NCI-H82 (cell line): ENCODE results near the gene DTD1.
"Not testable (repeated sequence)": the region's sequence is repeated elsewhere in the genome, so short reads cannot be mapped to it uniquely, and the experiment has no call there.

Source experiments
- DNase-seq: peaks from one replicate; lab custom pipeline; 2025; lab: John Stamatoyannopoulos, UW

Gene DTD1

DNA sequence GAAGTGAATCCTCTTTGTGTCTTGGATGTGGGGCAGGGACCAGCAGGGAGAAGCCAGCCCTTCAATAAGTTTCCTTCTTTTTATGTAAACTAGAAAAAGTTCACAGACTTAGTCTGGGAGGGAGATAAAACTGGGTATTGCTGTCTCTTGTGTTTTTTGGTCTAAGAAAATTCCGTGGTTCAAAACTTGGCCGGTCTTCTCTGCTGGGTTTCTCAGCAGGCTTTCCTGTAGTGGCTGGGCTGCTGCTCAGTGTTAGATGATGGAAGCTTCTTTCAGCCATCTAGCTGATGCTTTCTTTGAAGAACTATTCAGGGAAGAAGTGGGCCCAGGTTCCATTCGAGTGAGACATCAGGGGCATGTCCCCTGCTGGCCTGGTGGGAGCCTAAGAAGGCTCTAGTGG is 155.0 kb downstream of the DTD1 start:
- DNase-seq: no peak

DNA sequence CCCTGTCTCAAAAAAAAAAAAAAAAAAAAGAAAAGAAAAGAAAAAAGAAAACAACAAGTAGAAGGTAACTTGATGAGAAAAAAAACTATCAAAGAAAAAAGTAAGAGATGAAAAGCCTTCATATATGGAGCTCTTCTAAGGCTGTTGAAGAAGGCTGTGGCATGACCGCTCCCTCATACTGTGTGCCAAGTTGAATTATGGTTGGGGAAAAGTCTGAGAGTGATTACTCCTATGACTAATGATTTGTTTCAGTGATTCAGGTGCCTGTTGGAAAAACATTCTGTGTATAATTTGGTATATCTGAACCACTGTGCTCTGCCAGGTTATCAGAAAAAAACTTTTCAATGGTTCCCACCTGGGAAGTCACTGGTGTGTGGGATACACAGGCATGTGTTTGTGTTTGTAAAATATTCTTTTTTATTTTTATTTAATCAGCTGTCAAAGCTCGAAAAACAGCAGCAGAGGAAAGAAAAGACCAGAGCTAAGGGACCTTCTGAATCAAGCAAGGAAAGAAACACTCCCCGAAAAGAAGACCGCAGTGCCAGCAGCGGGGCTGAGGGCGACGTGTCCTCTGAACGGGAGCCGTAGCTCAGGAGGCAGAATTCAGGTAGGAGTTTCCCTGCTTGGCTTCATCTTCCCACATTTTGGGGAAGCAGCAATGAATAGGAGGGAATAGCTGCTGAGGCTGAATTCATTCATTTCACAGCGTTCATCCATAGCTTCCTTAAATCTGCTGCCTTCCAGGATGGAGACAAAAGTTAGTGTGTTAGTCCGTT is 156.0 kb downstream of the DTD1 start:
- DNase-seq: no peak

DNA sequence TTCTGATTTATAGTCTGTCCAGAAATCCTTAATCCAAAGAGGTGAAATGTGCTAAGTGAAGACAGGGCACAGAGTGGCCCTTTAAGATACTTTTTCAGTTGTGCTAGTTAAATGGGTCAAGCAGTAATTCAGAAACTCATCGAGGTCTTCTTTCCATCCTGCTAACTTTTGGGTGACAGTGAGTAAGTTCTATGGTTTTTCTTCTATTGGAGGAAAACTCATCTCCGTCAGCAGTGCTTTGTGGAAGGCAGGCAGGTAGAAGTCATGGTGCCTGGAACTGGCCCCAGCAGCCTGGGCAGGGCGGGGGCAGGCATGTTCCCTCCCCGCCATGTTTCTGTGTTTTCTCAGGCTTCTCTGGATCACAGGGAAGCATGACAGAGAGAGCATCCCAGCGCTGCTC is 159.2 kb downstream of the DTD1 start:
- DNase-seq: no peak

DNA sequence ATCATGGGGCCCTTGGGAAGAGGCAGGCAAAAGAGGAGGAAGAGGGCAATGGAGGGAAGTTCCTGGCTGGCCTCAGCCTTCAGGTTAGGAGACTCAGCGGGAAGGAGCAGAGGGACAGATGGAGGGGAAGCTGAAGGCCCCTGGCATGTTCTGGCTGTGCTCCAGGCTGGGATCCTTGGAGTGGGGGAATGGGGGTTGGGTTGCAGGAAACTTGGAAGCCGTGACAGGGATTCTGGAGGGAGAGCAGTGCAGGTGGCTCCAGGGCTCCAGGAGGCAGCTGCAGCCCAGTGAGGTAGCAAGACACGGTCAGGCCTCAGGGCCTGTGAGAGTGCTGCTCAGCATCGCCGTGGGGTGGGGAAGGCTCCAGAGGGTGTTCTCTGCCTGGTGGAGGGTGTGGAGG is 161.1 kb downstream of the DTD1 start:
- peak; percentile 76 for DNase-seq

DNA sequence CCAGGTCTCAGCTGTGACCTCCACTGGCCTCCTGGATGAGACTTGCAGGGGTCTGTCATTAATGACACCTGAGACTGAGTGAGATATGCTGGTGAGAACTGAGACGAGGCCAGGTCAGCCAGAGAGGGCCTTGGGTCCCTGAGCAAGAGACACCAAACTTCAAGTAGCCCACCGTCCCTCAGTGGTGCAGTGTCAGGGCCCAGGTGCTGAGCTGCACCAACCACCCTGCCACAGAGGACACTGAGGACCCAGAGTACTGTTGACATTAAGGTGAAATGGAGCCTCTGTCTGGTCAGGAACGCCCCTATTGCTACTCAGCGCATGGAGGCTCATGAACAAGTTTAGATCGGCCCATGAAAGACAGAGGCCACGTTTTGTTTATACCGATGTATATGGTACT is 161.7 kb downstream of the DTD1 start:
- DNase-seq: no peak

DNA sequence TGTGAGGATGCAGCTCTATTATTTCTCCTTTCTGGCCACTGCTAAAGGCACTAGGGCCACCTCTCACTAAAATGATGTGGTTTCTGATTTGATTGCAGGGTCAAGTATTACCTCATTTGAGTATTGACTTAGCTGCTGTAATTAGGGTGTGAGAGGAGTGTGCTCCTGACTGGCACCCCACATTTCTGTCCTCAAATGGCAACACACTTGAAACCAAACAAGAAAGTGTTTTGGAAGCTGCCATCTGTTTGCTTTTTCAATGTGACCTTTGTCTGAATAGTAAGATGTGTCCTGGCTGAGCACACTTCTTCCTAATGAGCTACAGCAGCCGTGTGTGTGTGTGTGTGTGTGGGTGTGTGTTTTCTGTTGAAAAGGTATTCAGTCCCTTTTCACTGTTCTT is 162.9 kb downstream of the DTD1 start:
- DNase-seq: peak; percentile 15

DNA sequence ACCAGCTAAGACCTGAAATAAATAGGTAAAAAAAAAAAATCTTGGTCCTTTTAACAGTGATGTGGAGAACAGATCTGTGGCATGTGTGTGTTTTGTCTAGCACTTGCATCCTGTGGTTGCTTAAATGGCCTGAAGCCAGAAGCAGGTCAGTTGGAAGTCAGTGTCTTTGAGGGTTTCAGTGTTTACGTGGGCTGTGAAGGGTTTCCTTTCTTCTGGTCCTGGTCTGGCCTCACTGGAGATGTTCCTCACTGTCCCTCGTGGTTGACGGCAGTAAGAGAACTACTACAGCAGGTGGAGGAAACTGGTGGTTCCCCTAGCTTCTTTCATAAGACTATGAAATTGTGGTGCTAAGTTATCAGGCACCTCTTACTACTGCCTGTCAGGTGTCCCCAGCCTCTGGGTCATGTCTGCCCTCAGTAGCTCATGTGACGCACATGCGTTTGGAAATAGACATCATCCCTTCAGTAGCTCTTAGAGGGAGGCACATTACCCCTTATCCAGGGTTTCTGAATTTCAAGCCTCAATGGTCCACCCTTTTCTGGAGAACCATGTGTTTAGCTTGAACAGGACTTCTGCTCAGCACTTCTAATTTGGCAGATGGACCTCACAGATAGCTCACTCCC is 166.3 kb downstream of the DTD1 start:
- no peak for DNase-seq

DNA sequence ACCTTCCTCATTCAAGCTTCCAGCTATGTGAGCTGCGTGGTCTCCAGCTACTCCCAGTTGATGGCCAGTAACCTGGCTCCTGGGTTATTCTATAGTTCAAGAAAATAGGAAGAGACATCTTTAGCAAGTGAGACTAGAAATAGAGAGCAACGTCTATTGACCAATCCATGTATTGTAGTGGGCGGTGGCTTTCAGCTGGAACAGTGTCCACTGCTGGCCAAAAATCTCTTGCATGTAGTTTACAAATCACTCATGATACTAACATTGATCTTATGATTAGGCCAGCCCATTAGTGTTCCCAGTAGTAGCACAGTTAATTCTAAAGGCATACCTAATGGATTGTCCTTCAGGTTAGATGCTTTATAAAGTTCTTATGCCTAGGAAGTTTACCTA is 166.8 kb downstream of the DTD1 start:
- DNase-seq: no peak

DNA sequence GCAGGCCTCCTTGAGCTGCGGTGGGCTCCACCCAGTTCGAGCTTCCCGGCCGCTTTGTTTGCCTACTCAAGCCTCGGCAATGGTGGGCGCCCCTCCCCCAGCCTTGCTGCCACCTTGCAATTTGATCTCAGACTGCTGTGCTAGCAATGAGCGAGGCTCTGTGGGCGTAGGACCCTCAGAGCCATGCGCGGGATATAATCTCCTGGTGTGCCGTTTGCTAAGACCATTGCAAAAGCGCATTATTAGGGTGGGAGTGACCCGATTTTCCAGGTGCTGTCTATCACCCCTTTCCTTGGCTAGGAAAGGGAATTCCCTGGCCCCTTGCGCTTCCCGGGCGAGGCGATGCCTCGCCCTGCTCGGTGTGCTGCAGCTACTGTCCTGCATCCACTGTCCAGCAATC is 173.0 kb downstream of the DTD1 start:
- DNase-seq: not testable (repeated sequence)

DNA sequence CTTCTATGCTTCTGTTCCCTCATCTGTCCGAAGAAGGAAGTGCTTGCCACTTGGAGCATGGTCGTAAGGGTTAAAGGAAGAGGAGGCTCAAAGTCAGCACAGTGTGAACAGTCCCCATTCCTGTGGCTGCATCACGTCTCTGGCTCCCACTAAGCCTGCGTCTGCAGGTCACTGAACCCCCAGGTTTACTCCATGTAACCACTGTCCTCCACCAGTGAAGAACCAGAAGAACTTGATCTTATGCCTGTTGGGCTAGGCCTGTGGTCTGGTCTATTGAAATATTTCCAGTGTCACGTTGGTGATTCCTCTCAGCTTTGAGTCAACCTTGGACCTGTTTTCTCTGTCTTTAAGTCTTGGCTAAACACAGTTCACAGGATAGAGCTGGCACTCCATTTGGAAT is 179.8 kb downstream of the DTD1 start:
- DNase-seq: no peak

DNA sequence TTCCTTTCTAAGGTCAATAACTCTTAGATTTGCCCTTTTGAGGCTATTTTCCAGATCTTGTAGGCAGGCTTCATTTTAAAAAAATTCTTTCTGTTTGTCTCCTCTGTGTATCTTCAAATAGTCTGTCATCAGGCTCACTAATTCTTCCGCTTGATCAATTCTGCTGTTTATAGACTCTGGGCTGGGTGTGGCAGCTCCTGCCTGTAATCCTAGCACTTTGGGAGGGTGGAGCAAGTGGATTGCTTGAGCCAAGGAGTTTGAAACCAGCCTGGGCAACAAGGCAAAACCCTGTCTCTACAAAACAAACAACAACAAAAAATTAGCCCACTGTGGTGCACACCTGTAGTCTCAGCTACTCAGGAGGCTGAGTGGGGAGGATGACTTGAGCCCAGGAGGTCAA is 185.7 kb downstream of the DTD1 start:
- DNase-seq: no peak

DNA sequence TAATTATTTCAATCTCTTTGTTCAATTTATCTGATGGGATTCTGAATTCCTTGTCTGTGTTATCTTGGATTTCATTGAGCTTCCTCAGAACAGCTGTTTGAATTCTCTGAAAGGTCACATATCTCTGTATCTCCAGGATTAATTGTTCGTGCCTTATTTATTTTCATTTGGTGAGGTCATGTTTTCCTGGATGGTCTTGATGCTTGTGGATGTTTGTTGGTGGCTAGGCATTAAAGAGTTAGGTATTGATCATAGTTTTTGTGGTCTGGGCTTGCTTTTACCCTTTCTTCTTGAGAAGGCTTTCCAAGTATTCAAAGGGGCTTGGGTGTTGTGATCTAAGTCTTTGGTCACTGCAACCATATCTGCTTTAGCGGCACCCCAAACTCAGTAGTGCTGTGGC is 186.4 kb downstream of the DTD1 start:
- DNase-seq: no peak

DNA sequence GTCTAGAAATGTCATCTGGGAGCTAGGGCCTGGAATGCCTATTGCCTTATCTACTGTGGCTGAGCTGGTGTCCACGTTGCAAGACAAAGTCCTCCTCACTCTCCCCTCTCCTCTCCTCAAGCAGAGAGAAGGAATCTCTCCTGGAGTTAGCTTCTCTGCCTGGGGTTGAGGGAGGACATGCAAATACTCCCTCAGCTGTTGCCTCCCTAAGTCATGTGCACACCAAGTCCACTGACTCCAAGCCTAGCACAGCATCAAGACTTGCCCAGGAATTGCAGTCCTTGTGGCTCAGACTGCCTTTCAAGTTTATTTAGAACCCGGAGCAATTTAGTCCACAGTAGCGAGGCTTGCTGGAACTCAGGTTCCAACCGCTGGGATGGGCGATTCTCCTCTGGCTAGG is 187.8 kb downstream of the DTD1 start:
- no peak for DNase-seq

DNA sequence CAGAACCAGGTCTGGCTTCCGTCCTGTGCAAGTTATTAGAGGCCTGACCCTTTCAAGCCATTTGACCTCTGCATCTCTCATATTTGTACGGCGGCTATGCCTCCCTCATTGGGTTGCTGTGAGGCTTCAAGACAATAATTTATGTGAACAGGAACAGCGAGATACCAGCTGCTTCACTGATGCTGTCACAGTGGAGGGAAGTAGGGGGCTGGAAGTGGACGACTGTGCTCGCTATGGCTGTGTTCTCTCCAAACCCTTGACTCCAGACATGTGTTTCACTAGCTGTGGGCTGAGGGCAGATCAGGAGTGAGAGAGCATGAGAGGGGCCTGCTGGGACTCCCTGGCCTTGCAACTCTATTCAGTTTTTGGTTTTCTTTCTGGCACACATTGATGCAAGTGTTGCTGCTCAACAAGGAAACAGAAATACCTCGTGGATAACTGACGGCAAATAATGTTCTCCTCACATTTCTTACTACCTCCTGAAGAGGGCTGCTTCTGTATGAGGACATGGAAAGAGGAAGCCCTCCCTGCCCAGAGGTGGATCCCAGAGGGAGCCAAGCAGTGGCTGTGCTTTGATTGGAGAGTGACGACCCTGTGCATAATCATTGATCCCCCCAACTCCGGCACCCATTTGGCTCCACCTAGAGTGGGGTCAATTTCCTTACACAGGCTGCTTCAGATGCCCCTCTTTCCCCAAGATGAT is 191.0 kb downstream of the DTD1 start:
- DNase-seq: peak; percentile 47

DNA sequence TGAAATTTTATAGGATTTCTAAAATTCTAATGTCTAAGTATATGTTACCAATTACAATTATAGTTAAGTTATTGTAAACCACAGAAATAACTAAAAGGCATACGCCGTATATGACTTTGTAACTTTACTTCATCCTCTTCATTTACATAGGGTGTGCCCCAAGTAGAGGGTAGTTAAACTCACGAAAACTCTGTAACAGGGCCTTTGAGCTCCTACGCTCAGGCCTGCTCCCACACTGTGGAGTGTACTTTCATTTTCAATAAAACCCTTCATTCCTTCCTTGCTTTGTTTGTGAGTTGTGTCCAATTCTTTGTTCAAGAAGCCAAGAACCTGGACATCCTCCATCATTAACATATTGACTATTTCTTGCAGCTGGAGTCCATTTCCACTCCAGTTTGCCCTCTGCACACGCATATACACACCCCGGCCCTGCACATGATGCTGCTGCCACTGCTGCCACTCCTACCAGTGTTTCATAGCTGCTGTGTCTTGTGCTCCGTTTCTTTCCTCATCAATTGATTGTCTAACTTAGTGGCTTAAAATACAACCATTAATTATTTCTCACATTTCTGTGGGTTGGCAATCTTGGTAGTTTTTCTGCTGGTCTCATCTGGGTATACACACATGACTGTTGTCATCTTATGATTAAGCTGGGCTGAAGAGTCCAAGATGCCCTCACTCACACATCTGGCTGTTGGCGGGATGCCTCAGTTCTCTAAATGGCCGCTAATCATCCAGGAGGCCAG is 192.7 kb downstream of the DTD1 start:
- DNase-seq: no peak

DNA sequence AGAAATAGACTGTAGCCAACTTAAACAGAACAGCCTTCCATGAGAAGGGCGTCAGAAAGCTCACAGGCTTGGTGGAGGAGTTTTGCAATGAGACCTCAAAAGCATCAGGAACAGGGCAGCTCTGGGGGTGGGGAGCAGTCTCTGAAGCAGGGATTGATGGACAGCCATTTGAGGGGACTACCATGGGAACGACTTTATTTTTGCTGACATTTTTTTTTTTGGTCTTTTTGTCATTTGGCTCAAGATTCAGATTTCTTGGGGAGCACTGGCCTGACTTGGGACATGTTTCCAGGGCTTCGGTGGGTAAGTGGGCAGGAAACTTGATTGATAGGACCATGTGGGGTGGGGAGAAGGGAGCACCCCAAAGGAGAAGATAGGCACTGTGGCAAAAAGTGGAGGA is 193.7 kb downstream of the DTD1 start:
- no peak for DNase-seq

DNA sequence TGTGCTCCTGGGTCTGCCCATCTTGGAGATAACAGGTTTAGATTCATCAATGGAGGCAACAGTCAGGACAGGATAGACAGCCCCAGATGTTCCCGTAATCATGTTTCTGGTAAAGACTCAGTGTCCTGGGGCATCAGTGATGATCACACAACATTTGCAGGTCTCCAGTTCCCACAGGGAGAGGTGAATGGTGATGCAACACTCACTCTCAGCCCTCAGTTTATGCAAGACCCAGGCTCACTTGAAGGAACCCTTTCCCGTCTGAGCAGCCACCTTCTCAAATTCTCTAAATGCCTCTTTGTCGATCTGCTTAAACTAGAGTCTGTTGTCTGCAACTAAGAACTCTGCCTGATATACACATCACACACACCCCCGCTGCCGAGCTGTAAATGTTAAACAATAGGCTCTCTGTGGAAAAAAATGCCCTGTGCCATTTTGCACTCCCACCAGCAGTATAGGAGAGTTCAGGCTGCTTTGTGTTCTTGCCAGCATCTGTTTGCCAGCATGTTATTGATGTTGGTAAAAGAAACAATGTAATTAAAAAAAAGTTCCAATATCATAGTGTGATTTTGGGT is 195.6 kb downstream of the DTD1 start:
- DNase-seq: no peak

DNA sequence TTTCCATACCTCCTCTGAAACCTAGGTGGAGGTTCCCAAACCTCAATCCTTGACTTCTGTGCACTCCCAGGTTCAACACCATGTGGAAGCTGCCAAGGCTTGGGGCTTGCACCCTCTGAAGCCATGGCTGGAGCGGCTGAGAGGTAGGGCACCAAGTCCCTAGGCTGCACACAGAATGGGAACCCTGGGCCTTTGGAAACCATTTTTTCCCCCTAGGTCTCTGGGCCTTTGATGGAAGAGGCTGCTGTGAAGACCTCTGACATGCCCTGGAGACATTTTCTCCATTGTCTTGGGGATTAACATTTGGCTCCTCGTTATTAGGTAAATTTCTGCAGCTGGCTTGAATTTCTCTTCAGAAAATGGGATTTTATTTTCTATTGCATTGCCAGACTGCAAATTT is 199.2 kb downstream of the DTD1 start:
- DNase-seq: not testable (repeated sequence)

DNA sequence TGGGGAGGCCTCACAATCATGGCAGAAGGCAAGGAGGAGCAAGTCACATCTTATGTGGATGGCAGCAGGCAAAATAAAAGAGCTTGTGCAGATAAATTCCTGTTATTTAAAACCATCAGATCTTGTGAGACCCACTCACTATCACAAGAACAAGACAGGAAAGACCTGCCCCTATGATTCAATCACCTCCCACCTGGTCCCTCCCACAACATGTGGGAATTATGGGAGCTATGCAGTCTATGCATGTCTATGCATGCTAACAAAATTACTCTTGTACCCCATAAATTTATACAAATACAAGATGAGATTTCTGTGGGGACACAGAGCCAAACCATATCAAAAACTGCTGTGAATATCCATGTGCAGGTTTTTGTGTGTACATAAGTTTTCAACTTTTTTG is 200.2 kb downstream of the DTD1 start:
- no peak for DNase-seq

DNA sequence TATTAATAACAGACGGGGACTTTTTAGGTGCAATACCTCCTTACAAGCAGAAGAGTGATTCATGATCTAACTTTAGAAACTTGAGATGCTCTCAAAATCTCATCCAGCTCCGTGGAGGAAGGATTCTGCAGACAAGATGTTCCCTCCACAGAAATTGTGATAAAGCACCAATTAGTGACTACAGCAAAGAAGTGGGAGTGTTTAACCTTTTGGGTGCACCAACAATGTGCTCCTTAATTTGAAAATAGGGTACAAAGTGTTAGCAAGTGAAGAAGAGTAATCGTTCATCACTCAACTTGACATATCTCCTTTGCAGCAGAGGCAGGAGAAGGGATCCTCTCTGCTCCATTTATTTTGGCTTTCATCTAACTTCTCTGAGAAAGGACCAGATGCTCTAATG is 202.9 kb downstream of the DTD1 start:
- no peak for DNase-seq

DNA sequence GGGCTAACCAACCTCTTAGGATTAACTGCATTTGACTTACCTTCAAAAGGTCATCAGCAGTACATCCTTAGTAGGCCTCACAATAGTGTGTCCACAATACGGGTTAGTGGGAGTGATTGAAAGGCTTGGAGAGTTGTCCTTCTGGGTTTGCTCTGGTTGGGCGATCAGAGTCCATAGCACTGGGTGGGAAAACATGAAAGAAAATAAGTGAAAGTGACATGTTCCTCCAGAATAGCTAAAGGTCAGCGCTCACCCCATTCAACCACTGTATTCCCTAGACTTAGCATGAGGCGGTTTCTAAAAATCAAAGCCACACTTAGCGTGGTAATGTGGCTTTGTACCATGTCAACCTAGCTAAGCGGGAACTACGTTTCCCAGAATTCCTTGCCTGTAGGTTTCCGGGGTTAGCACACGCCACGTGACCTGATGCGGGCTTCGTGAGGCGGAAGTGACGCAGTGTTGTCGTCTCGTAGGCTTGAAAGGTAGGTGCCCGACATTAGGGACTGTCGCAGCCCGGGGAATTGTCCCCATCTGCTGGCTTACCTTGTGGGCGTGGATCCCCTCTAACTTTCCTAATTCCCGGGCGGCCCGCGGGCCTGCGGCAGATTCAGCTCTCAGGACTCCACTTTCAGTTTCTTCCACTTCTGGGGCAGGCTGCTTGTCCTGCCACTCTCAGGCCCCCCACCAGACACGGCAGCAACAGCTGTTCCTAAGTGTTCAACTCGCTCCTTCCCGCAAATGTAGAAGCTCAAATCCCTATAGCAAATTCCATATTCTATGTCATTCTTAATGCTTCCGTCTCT is 206.0 kb downstream of the DTD1 start:
- DNase-seq: peak; percentile 98

DNA sequence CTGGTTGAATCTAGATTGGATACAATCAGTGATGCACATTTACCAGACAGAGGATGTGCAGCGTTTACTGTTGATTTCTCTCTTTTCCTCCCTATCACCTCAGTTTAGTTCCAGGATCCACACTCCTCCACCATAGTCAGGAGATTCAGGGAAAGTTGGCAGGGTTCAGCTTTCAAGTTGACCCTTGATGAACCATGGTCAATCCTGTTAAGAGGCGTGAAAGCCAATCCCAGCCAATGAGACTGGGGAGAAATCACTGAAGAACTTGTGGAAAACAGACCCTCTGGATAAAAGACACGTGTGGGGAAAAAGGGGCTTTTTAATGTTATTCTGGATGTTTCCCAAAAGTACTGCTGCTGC is 206.6 kb downstream of the DTD1 start:
- DNase-seq: no peak
